Cardiac muscle cell (in vitro differentiated cells and primary cell): Measurements from ENCODE around the gene CRTC1. TPM values are rescaled to one million over a fixed set of nuclear protein-coding genes. Genes with fewer than 3 reads are reported as not detected.

Source experiments
- polyA plus RNA-seq: library from polyadenylated mRNA; unstranded; fragments of >200 nt; fragmentation: Nextera tagmentation; extraction: Ambion mirVana; gene quantifications from 2 replicates; pipeline ENCODE4 v1.2.1, GENCODE V29; 2016
- total RNA-seq: library from RNA; depleted of rRNA; stranded (reverse); fragments of >200 nt; gene quantifications from 2 replicates; pipeline ENCODE4 v1.2.3, GENCODE V29; 2016

Gene CRTC1
- total and polyA plus RNA-seq, 2 experiments from 2014 or later = 4.0 to 13.8 TPM

Other genes with a start within 250 kb of the CRTC1 start
- gene ISYNA1, start 245.5 kb upstream of the CRTC1 start, total RNA-seq = 218 and 298 TPM in 2 replicates
- gene ISYNA1, start 245.5 kb upstream of the CRTC1 start, polyA plus RNA-seq = 370 and 442 TPM in 2 replicates
- 19.4 and 20.7 TPM in 2 replicates for gene ELL, start 161.6 kb upstream of the CRTC1 start, total RNA-seq
- 14.8 and 18.2 TPM in 2 replicates for gene ELL, start 161.6 kb upstream of the CRTC1 start, polyA plus RNA-seq
- 514 and 568 TPM in 2 replicates for gene FKBP8, start 140.1 kb upstream of the CRTC1 start, total RNA-seq
- gene FKBP8, start 140.1 kb upstream of the CRTC1 start, polyA plus RNA-seq = 398 and 473 TPM in 2 replicates
- 137 and 160 TPM in 2 replicates for gene KXD1, start 125.8 kb upstream of the CRTC1 start, total RNA-seq
- 111 and 127 TPM in 2 replicates for gene KXD1, start 125.8 kb upstream of the CRTC1 start, polyA plus RNA-seq
- gene UBA52, start 111.8 kb upstream of the CRTC1 start, total RNA-seq = 387 and 390 TPM in 2 replicates
- gene UBA52, start 111.8 kb upstream of the CRTC1 start, polyA plus RNA-seq = 415 and 457 TPM in 2 replicates
- gene REX1BD, start 94.9 kb upstream of the CRTC1 start, total RNA-seq = 130 and 133 TPM in 2 replicates
- 141 and 179 TPM in 2 replicates for gene REX1BD, start 94.9 kb upstream of the CRTC1 start, polyA plus RNA-seq
- gene CRLF1, start 76.9 kb upstream of the CRTC1 start, total RNA-seq = 0.14 and 0.69 TPM in 2 replicates
- 0.89 and 1.2 TPM in 2 replicates for gene CRLF1, start 76.9 kb upstream of the CRTC1 start, polyA plus RNA-seq
- gene TMEM59L, start 70.8 kb upstream of the CRTC1 start, total RNA-seq = 0.74 and 1.6 TPM in 2 replicates
- 2.0 and 2.4 TPM in 2 replicates for gene TMEM59L, start 70.8 kb upstream of the CRTC1 start, polyA plus RNA-seq
- 8.6 and 9.5 TPM in 2 replicates for gene KLHL26, start 46.7 kb upstream of the CRTC1 start, total RNA-seq
- 8.0 and 8.2 TPM in 2 replicates for gene KLHL26, start 46.7 kb upstream of the CRTC1 start, polyA plus RNA-seq
- gene COMP, start 107.6 kb downstream of the CRTC1 start, total RNA-seq = 0.07 and 0.09 TPM in 2 replicates
- 0.46 TPM in 1 of 2 replicates, not detected in the other for gene COMP, start 107.6 kb downstream of the CRTC1 start, polyA plus RNA-seq
- gene UPF1, start 148.3 kb downstream of the CRTC1 start, total RNA-seq = 77.5 and 121 TPM in 2 replicates
- 36.4 and 37.7 TPM in 2 replicates for gene UPF1, start 148.3 kb downstream of the CRTC1 start, polyA plus RNA-seq
- gene CERS1, start 212.5 kb downstream of the CRTC1 start, total RNA-seq = 15.2 and 16.1 TPM in 2 replicates
- gene CERS1, start 212.5 kb downstream of the CRTC1 start, polyA plus RNA-seq = 29.3 and 30.9 TPM in 2 replicates
- 306 and 478 TPM in 2 replicates for gene COPE, start 235.7 kb downstream of the CRTC1 start, total RNA-seq
- gene COPE, start 235.7 kb downstream of the CRTC1 start, polyA plus RNA-seq = 417 and 523 TPM in 2 replicates
- gene DDX49, start 236.0 kb downstream of the CRTC1 start, total RNA-seq = 57.6 and 65.4 TPM in 2 replicates
- 42.8 and 48.5 TPM in 2 replicates for gene DDX49, start 236.0 kb downstream of the CRTC1 start, polyA plus RNA-seq